GM18519 (cell line): ENCODE results near the gene IGF1R.
"Not testable (repeated sequence)": the region's sequence is repeated elsewhere in the genome, so short reads cannot be mapped to it uniquely, and the experiment has no call there.

Source experiments
- ATAC-seq: cut with Tn5 transposase; IDR thresholded peaks from one replicate; pipeline ENCODE4 v1.9.1; 2021; ENCODE audit warnings: mild to moderate bottlenecking, moderate library complexity; ENCODE audit not compliant: unreplicated experiment, low FRiP score

The IGF1R gene

DNA sequence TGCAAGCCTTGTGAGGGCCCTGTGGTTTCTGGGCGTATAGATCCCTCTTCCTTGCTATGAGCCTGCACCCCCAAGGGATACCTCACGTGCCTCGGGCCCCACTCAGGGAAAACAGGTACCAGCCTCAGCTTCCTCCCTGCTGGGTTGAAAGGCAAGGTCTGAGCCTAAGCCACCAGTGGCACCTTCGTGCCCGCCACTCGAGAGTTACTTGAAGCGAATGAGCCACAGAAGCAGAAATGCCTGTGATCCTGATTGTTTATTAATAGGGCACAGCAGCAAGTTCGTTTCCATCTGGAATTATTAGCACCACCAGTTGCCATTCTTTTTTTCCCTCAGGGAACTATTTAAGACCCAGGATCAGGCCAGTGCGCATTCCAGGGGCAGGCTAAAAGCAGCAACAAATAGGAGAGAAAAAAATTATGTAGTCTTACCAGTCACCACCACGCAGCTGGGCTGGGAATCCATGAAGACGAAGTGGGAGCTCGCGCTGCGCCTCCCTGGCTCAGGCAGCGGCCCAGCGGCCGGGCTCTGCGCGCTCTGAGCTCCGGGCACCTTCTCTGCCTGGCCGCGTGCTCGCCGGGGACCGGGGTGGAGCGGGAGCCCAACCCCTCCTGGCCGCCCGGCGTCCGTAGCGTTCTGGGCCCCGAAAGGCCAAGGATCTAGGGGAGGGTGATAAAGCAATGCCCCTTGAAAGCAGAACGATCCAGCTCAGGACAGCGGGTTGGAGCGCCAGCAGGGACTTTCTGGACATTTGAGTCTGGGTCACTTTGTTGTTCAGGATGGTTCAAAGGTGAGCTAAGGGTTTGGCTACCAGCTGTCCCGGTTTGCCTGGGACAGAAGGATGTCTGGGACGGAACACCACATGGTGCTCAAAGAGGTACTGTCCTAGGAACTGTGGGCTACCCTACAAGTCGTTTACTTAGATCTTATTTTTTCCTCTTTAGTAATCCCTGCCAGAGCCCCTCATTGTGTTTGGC lies 356.9 kb downstream of the IGF1R start:
- ATAC-seq, result not testable (repeated sequence)

DNA sequence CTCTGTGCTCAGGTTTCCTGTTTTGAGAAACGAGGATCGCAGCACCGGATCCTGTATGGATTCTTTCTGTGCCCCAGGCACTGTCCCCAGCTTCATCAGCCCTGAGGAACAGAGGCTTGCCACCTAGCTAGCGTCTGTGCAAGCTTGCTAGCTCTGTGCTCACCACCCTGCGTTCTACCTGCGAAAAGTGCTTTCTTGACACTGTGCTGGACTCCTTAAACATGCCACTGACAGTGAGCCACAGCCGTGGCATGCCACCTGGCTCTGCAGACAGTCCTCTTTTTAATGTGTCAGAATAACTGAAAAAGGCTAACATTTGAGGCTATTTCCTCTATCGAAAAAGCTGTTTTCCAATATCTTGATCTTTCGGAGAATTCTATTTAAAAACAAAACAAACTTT lies 357.8 kb downstream of the IGF1R start:
- ATAC-seq, result no peak

DNA sequence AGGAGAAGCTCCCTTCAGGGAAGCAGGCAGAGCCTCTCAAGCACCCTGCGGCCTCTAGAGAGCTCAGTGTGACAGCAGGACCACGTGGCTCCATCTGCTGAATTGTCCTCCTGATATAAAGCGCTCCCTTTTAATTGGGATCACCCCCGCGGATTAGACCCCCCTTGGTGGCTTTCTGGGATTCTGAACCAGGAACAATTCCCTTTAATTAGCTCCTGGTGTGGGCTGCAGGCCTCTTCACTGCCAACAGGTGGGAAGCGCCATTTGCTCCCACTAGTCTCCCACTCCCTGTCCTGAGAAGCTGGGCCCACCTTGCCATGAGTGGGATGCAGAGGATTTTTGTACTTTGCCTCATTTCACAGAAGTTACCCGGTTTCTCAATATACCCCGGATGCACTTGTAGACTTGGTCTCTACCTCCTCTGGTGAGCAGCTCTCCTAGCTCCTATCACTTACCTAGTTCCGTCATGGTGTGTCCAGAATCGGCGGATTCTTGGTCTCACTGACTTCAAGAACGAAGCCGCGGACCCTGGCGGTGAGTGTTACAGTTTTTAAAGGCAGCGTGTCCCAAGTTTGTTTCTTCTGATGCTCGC lies 358.7 kb downstream of the IGF1R start:
- ATAC-seq, result no peak

- ATAC-seq, result no peak
Observed at GRCh38 chr15:99009741-99010330, 361.5 kb downstream of the IGF1R start.

DNA sequence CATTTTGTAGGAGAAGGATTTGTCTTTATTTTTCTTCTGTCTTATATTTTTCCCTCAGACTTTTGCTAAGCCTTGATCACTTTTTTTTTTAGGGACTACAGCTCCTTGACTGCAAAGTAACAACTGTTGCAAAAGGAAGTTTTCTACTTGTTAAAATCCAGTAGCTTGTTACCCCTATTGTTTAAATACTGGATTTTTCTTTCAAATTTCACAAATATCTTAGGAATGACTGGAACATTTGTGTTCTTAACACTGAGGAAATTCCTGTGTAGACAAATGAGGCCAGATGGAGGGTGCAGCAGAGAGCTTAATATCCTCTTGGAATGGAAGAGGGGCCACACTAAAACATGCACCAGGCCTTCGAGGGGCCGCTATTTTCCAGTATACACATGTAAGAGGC lies 362.4 kb downstream of the IGF1R start:
- no peak for ATAC-seq
